ENCODE data around the gene LY6G6F.

Gene LY6G6F

DNA sequence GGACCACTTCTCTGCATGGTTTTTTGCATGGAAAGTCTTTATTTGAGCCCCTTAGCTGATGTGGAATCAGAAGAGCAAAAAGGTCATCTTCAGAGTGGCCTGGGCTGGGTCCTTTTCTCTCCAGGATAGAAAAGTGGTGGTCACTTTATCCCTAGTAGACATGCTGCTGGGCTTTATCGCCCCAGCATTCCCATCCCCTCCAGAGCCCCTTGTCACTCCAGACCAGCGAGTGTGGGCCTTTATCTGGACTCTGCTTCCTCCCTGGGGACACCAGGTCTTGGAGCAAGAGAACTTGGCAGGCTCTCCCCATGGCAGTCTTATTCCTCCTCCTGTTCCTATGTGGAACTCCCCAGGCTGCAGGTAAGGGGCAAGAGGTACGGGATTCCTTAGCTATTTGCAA lies at the start of gene LY6G6F:
LY6G6F (plus strand) TSS at position 268 of the 400 bp plus-strand sequence; CDS start at position 309, 41 bp downstream.
- TF ChIP-seq, protein P1, sequence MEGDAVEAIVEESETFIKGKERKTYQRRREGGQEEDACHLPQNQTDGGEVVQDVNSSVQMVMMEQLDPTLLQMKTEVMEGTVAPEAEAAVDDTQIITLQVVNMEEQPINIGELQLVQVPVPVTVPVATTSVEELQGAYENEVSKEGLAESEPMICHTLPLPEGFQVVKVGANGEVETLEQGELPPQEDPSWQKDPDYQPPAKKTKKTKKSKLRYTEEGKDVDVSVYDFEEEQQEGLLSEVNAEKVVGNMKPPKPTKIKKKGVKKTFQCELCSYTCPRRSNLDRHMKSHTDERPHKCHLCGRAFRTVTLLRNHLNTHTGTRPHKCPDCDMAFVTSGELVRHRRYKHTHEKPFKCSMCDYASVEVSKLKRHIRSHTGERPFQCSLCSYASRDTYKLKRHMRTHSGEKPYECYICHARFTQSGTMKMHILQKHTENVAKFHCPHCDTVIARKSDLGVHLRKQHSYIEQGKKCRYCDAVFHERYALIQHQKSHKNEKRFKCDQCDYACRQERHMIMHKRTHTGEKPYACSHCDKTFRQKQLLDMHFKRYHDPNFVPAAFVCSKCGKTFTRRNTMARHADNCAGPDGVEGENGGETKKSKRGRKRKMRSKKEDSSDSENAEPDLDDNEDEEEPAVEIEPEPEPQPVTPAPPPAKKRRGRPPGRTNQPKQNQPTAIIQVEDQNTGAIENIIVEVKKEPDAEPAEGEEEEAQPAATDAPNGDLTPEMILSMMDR (IDR thresholded peaks at IDR 0.05; ENCODE audit: low read length, missing control alignments) = no peak
- H3K4me3 ChIP-seq (replicated peaks; ENCODE audit: low read depth, low read length) = no peak within 1 kb of the TSS
- DNase-seq (ENCODE audit: low read depth) = peak; percentile 39

DNA sequence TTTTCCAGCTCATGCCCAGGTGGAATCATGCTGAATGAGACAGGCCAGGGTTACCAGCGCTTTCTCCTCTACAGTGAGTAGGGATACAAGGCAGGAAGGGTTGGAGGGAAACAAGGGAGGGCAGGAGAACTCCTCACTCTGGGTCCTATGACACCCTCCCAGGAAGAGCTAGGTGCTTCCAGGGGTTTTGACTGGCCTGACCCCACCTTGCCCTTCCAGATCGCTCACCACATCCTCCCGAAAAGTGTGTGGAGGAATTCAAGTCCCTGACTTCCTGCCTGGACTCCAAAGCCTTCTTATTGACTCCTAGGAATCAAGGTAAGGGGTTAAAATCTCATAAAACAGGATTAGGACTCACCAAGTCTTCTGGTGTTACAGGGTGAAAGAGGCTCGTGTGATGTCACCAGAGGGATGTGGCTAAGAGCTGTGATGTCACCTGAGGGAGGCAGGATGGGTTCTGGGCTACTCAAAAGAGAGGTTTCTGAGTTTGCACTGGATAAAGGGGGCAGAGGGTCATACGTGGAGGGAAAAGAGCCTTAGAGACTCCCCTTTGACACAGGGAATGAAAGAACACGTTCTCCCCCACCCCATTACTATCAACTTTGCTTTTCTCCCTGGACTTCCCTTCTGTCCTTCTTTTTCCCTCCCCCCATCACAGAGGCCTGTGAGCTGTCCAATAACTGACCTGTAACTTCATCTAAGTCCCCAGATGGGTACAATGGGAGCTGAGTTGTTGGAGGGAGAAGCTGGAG lies 49.1 kb upstream of the LY6G6F start:
- DNase-seq (ENCODE audit: low read depth) = no peak
- TF ChIP-seq, protein P1 (IDR thresholded peaks at IDR 0.05; ENCODE audit: low read length, missing control alignments) = no peak
- no peak overlapping the region for H3K4me3 ChIP-seq (replicated peaks; ENCODE audit: low read depth, low read length)

DNA sequence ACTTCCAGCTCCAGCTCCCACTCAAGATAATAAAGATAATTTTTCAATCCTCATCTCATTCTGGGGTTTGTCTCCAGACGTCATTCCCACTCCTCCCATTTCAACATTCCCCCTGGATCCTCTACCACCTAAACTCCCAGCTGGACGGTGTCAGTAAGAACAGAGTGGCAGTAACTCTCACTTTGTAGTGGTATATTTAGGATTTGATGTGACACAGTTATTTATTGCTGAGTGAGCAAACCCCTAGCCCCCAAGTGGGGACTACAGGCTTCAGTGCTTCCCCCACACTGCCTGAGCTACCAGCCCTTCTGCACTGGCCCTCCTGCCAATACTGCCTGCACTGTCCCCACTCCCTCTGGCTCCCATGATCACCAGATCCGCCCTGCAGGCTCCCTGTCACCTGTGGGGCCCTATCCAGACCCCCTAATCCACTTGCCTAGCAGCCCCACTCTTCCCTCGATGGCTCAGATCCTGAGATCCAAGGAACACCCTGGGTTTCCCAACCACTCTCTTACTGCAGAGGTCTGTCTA lies 48.4 kb upstream of the LY6G6F start:
- TF ChIP-seq, protein P1 (IDR thresholded peaks at IDR 0.05; ENCODE audit: low read length, missing control alignments) = no peak

DNA sequence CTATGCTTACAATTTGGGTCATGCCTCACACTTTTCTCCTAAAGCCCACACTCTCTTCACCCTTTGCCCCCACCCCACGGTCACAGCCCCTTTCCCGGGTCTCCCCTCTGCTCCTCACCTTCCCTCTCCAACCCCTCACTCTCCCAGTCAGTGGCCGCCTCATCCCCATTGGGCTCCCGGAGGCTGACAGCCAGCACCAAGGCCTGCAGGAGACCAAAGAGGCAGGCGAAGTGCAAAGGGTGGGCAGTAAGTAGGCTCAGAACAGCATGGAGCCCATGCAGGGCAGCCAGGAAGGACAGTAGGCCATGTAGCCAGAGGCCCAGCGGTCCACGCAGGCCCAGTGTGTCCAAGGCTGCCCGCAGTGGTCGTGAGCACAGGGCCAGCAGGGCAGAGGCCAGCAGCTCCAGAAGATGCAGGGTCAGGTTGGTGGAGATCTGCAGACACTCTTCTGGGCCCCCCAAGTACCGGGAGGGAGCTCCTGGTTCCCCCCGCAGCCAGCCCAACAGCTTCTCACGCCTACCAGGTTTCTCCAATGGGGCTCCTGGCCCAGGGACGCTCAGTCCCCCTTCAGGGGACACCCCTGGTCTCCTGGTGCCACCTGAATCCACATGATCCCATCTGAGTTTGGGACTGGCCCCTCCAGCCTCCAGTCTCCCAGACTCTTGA lies 47.5 kb upstream of the LY6G6F start:
- H3K4me3 ChIP-seq (replicated peaks; ENCODE audit: low read depth, low read length) = peak overlapping the region; percentile 96
- DNase-seq (ENCODE audit: low read depth) = no peak
- TF ChIP-seq, protein P1 (IDR thresholded peaks at IDR 0.05; ENCODE audit: low read length, missing control alignments) = no peak

More for the DNA sequence above, 48.4 kb upstream of the LY6G6F start:
- H3K4me3 ChIP-seq (replicated peaks; ENCODE audit: low read depth, low read length) = no peak overlapping the region
- DNase-seq (ENCODE audit: low read depth) = no peak

- peak overlapping the region; percentile 96 for H3K4me3 ChIP-seq (replicated peaks; ENCODE audit: low read depth, low read length)
- peak; percentile 18 for DNase-seq (ENCODE audit: low read depth)
- TF ChIP-seq, protein P1 (IDR thresholded peaks at IDR 0.05; ENCODE audit: low read length, missing control alignments) = no peak
Observed at GRCh38 chr6:31659649-31660380, 46.9 kb upstream of the LY6G6F start.

- TF ChIP-seq, protein P1 (IDR thresholded peaks at IDR 0.05; ENCODE audit: low read length, missing control alignments) = no peak
- H3K4me3 ChIP-seq (replicated peaks; ENCODE audit: low read depth, low read length) = peak within 1 kb of the TSS; percentile 96
- DNase-seq (ENCODE audit: low read depth) = peak; percentile 82
Observed at GRCh38 chr6:31660381-31661261, 46.0 kb upstream of the LY6G6F start, which contains the start of gene C6orf47. C6orf47 (minus strand) TSS chr6:31660778; CDS start chr6:31659947, 831 bp downstream.
